Calu3 (cell line): Measurements from ENCODE around the gene LRRC61. TPM values are rescaled to one million over a fixed set of nuclear protein-coding genes. Genes with fewer than 3 reads are reported as not detected.
"Not testable (repeated sequence)": the region's sequence is repeated elsewhere in the genome, so short reads cannot be mapped to it uniquely, and the experiment has no call there.

ENCODE experiments used
- BruUV-seq: library from RNA; stranded (reverse); fragments of 400-500 nt; replicated peaks from 2 replicates; lab custom pipeline; 2021; lab: Mats Ljungman, UMichigan
- CTCF ChIA-PET: fragments of 300-600 bp; sonication (Branson Sonifier 250); formaldehyde crosslinking; loops from one replicate; lab custom pipeline; 2022; ENCODE audit warnings: antibody characterized with exemption; lab: Charles Lee
- DNase-seq: peaks from one replicate; pipeline ENCODE4 v3.0.0; 2022
- H3K27ac Mint-ChIP-seq: one replicate; pipeline ENCODE4 v1.8.0; 2022; ENCODE audit warnings: mixed read lengths; ENCODE audit not compliant: unreplicated experiment
- H3K27me3 Mint-ChIP-seq: one replicate; pipeline ENCODE4 v1.8.0; 2022; ENCODE audit warnings: mixed read lengths; ENCODE audit not compliant: unreplicated experiment
- H3K36me3 Mint-ChIP-seq: one replicate; pipeline ENCODE4 v1.8.0; 2022; ENCODE audit warnings: mild to moderate bottlenecking, moderate library complexity, mixed read lengths; ENCODE audit not compliant: insufficient read depth, unreplicated experiment
- H3K4me1 Mint-ChIP-seq: one replicate; pipeline ENCODE4 v1.8.0; 2022; ENCODE audit warnings: mild to moderate bottlenecking, low read depth, mixed read lengths; ENCODE audit not compliant: unreplicated experiment
- H3K4me3 Mint-ChIP-seq: one replicate; pipeline ENCODE4 v1.8.0; 2022; ENCODE audit warnings: mild to moderate bottlenecking, low read depth, moderate library complexity, mixed read lengths; ENCODE audit not compliant: unreplicated experiment
- H3K9me3 Mint-ChIP-seq: one replicate; pipeline ENCODE4 v1.8.0; 2022; ENCODE audit warnings: low read depth, mixed read lengths; ENCODE audit not compliant: unreplicated experiment
- intact Hi-C: fragments of 100-400 bp; cut with micrococcal nuclease; formaldehyde crosslinking; loops from one replicate; pipeline ENCODE4 v1.10.0; 2022; ENCODE audit not compliant: unreplicated experiment
- total RNA-seq: library from RNA; stranded (reverse); gene quantifications from 2 replicates; pipeline ENCODE4 v1.2.3, GENCODE V29; 2022
- TF ChIP-seq, protein P1 (sequence below): fragments of 200-600 bp; IDR thresholded peaks from one replicate; pipeline ENCODE4 v1.8.0; 2022; ENCODE audit warnings: antibody characterized with exemption; ENCODE audit not compliant: unreplicated experiment

Gene LRRC61
- total RNA-seq, 1 experiment from 2014 or later = 14.6 TPM

DNA sequence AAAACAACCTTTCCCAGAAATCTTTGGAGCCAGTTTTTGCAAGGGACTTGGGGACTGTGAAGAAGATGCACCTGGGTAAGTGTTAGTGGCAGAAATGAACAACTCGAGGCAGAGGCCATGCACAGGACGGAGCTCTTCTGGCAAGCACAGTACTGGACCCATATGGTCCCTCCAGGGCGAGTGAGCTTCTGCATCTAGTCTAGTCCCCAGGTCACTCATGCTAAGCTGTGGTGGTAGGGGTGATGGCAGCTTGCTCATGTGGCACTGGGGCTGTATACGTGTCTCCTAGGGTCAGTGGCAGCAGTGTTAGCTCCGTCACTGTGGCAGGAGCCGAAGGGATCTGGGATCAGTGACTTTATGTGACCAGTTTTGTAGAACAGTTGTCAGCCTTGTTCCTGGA lies 9.3 kb upstream of the LRRC61 start:
- H3K27ac Mint-ChIP-seq = peak overlapping the region; percentile 66
- H3K4me1 Mint-ChIP-seq = peaks cover 9% of the 10 kb centered on the region
- H3K4me3 Mint-ChIP-seq = peak overlapping the region; percentile 16
- BruUV-seq = no TSS peak
- intact Hi-C loops = no loop called here
- DNase-seq = no peak
- H3K9me3 Mint-ChIP-seq = no peaks in the 10 kb centered on the region
- CTCF ChIA-PET = interaction anchor here (0.7 kb wide), 1 partner anchor 616 kb away, joined by 3 read pairs; no protein-coding TSS in a partner anchor
- peaks cover 18% of the 10 kb centered on the region for H3K36me3 Mint-ChIP-seq
- no peaks in the 10 kb centered on the region for H3K27me3 Mint-ChIP-seq
- TF ChIP-seq, protein P1, sequence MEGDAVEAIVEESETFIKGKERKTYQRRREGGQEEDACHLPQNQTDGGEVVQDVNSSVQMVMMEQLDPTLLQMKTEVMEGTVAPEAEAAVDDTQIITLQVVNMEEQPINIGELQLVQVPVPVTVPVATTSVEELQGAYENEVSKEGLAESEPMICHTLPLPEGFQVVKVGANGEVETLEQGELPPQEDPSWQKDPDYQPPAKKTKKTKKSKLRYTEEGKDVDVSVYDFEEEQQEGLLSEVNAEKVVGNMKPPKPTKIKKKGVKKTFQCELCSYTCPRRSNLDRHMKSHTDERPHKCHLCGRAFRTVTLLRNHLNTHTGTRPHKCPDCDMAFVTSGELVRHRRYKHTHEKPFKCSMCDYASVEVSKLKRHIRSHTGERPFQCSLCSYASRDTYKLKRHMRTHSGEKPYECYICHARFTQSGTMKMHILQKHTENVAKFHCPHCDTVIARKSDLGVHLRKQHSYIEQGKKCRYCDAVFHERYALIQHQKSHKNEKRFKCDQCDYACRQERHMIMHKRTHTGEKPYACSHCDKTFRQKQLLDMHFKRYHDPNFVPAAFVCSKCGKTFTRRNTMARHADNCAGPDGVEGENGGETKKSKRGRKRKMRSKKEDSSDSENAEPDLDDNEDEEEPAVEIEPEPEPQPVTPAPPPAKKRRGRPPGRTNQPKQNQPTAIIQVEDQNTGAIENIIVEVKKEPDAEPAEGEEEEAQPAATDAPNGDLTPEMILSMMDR = no peak

DNA sequence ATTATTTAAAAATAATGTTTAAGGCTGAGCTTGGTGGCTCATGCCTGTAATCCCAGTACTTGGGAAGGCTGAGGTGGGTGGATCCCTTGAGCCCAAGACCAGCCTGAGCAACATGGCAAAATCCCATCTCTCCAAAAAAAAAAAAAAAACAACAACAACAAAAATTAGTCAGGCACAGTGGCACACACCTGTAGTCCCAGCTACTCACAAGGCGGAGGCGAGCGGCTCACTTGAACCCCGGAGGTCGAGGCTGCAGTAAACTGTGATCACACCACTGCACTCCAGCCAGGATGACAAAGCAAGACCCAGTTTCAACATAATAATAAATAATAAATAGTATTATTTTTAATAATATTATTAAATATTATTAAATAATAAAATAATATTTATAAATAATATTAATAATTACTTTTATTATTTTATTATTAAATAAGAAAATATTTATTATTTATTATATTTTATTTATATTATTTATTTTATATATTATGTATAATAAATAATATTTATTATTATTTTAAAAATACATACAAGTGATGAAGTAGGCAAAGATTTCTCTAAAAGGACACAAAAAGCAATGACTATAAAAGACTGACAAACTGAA lies 8.4 kb upstream of the LRRC61 start:
- TF ChIP-seq, protein P1 = no peak
- CTCF ChIA-PET = interaction anchor here (0.7 kb wide), 1 partner anchor 616 kb away, joined by 3 read pairs; no protein-coding TSS in a partner anchor

DNA sequence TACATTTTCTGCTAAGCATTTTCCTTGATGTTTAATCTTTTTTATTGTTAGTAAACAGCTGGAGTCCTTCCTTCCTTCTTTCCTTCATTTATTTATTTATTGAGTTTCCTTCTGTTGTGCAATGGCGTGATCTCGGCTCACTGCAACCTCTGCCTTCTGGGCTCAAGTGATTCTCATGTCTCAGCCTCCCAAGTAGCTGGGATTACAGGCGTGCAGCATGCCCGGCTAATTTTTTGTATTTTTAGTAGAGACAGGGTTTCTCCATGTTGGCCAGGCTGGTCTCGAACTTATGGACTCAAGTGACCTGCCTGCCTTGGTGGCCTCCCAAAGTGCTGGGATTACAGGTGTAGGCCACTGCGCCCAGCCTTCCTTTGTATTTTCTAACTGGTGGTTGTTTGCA lies 6.2 kb upstream of the LRRC61 start:
- H3K27ac Mint-ChIP-seq, H3K27me3 Mint-ChIP-seq, H3K9me3 Mint-ChIP-seq, intact Hi-C loops, BruUV-seq, H3K4me3 Mint-ChIP-seq, DNase-seq: not testable (repeated sequence)
- CTCF ChIA-PET = interaction anchor here (0.5 to 1.0 kb wide), 2 partner anchors 38 to 445 kb away, joined by 3 read pairs; no protein-coding TSS in a partner anchor
- H3K4me1 Mint-ChIP-seq = peaks cover 20% of the 10 kb centered on the region
- peaks cover 31% of the 10 kb centered on the region for H3K36me3 Mint-ChIP-seq

More for the DNA sequence above, 8.4 kb upstream of the LRRC61 start:
- peaks cover 18% of the 10 kb centered on the region for H3K36me3 Mint-ChIP-seq
- H3K4me3 Mint-ChIP-seq = no peak overlapping the region
- intact Hi-C loops = no loop called here
- peak overlapping the region; percentile 66 for H3K27ac Mint-ChIP-seq
- peaks cover 7% of the 10 kb centered on the region for H3K4me1 Mint-ChIP-seq
- no peaks in the 10 kb centered on the region for H3K9me3 Mint-ChIP-seq
- H3K27me3 Mint-ChIP-seq = no peaks in the 10 kb centered on the region
- no TSS peak for BruUV-seq
- DNase-seq = no peak

DNA sequence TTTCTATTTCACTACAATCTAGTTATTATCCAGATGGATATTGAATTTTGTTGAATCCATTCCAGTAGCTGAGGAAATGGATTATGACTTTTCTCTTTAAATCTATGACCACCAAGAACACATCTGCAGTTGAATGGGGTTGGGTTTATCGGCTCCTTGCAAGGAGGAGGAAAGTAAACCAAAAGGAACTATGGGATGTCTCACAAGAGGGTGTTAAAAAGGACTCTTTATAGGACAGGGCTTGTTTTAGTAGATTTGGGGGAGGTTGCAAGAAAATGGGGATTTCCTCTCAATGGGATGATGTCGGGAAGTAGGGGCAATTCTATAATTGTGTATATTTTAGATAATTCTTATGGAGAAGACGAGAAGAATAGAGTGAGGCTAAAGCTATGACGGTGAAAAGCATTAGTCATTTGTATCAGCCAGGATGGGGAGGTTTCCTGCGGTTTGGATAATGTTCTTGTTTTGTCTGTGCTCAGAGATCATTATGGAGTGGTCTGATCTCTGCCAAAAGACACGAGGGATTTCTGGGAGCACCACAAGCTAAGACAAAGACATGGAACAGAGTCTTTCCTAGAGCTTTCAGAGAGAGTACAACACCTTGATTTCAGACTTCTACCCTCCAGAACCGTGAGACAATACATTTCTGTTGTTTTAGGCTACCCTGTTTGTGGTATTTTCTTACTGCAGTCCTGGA lies 5.3 kb upstream of the LRRC61 start:
- intact Hi-C loops = no loop called here
- Mint-ChIP-seq H3K4me3 (no peak overlapping the region), H3K9me3 (no peaks in the 10 kb centered on the region), H3K27me3 (no peaks in the 10 kb centered on the region), H3K36me3 (peaks cover 37% of the 10 kb centered on the region), H3K27ac (no peak overlapping the region), H3K4me1 (peaks cover 29% of the 10 kb centered on the region)
- CTCF ChIA-PET = no interaction called here
- BruUV-seq = no TSS peak
- no peak for DNase-seq
- TF ChIP-seq, protein P1 = no peak

DNA sequence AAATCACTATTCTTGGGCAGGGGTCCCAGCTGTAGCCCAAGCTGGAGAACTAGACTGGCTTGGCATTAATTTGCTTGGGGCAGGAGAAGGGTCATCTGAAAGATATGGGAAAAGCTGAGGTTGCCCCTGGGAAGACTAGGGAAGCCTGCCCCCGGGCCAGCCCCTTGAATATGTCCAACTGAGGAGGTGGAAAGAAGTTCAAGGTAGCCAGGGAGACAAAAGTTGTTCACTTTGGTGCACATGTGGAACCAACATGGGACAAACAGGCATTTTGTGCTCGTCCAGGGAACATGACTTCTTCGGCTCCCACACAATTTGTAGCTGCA lies 1.4 kb upstream of the LRRC61 start:
- TF ChIP-seq, protein P1 = no peak
- CTCF ChIA-PET = no interaction called here

More for the DNA sequence above, 1.4 kb upstream of the LRRC61 start:
- DNase-seq = no peak
- Mint-ChIP-seq H3K4me1 (peaks cover 48% of the 10 kb centered on the region), H3K4me3 (peak overlapping the region; percentile 85), H3K27ac (no peak overlapping the region), H3K36me3 (peaks cover 48% of the 10 kb centered on the region), H3K9me3 (no peaks in the 10 kb centered on the region), H3K27me3 (no peaks in the 10 kb centered on the region)
- no TSS peak for BruUV-seq
- intact Hi-C loops = no loop called here
